Left lung (tissue), 10 donors: ENCODE data around the gene ARHGEF26. TPM values are rescaled to one million over a fixed set of nuclear protein-coding genes. Genes with fewer than 3 reads are reported as not detected.

ENCODE experiments used
- ATAC-seq: fragments of 200-7000 bp; cut with Tn5 transposase; one replicate; pipeline ENCODE4 v1.9.1; 2020; ENCODE audit warnings: moderate library complexity
- DNase-seq, 4 donors: peaks; one replicate each; pipeline ENCODE4 v3.0.0-alpha.2; 2013 to 2020
- H3K27ac ChIP-seq, 2 donors: fragments of 200-600 bp; sonication (generic) in 1 of 2; one replicate each; pipeline versions ENCODE4 v1.5.0 to v1.8.0; 2020 to 2021
- H3K27me3 ChIP-seq, 2 donors: fragments of 200-600 bp; sonication (generic) in 1 of 2; one replicate each; pipeline versions ENCODE4 v1.5.0 to v1.8.0; 2020 to 2021
- H3K36me3 ChIP-seq, 2 donors: fragments of 200-600 bp; sonication (generic) in 1 of 2; one replicate each; pipeline versions ENCODE4 v1.5.0 to v1.8.0; 2020 to 2021
- H3K4me1 ChIP-seq, 2 donors: fragments of 200-600 bp; one replicate each; pipeline ENCODE4 v1.8.0; 2021
- H3K4me3 ChIP-seq, 2 donors: fragments of 200-600 bp; sonication (generic) in 1 of 2; one replicate each; pipeline versions ENCODE4 v1.5.0 to v1.8.0; 2020 to 2021; ENCODE audit warnings: mild to moderate bottlenecking in 1 of 2
- H3K9me3 ChIP-seq, 2 donors: fragments of 200-600 bp; sonication (generic) in 1 of 2; one replicate each; pipeline versions ENCODE4 v1.5.0 to v1.8.0; 2020 to 2021
- CTCF ChIP-seq, 2 donors: fragments of 200-600 bp; sonication (generic) in 1 of 2; IDR thresholded peaks; one replicate each; pipeline versions ENCODE4 v1.5.0 to v1.8.0; 2021; ENCODE audit warnings: antibody characterized with exemption in 2 of 2
- intact Hi-C, 2 donors: fragments of 100-400 bp; cut with DNase I; formaldehyde crosslinking; loops; one replicate each; pipeline versions ENCODE4 v1.11.2 to v1.14.2; 2022
- polyA plus RNA-seq, 6 donors: library from polyadenylated mRNA; unstranded; fragments of 120-200 nt; gene quantifications; one replicate each; pipeline ENCODE4 v1.2.1, GENCODE V29; 2013; ENCODE audit not compliant: insufficient read length in 6 of 6
- total RNA-seq, 2 donors: library from RNA; stranded (reverse); fragmentation: NEBNext Ultra II Directional; extraction: Animal tissue kit (Norgen Biotek cat#: 25700); gene quantifications; one replicate each; pipeline ENCODE4 v1.2.1, GENCODE V29; 2021
- donor health status: DM: no; HTN: yes; CAD: no.
- donor health status: DM: no; HTN: no; CAD: no.

Gene ARHGEF26
- total and polyA plus RNA-seq, 8 donors: 25.2 to 58.8 (median 30.0) TPM

GRCh38 chr3:154290187-154290586, 169.0 kb downstream of the ARHGEF26 start:
- intact Hi-C loops: no loop called here
- no peaks in the 10 kb centered on the region for H3K27me3 ChIP-seq
- ATAC-seq (no peak), DNase-seq (no peak)
- peaks cover 0 to 84% of the 10 kb centered on the region in 2 donors for H3K36me3 ChIP-seq
- H3K4me1 ChIP-seq: no peaks in the 10 kb centered on the region
- H3K4me3 ChIP-seq: no peak overlapping the region
- H3K27ac ChIP-seq: no peak overlapping the region
- H3K9me3 ChIP-seq: no peaks in the 10 kb centered on the region
- TF ChIP-seq CTCF (IDR thresholded peaks at IDR 0.05): no peak

- Histone ChIP-seq H3K4me1 (no peaks in the 10 kb centered on the region), H3K27ac (no peak overlapping the region), H3K4me3 (no peak overlapping the region), H3K27me3 (no peaks in the 10 kb centered on the region), H3K9me3 (no peaks in the 10 kb centered on the region), H3K36me3 (peaks cover 0 to 97% of the 10 kb centered on the region in 2 donors)
- DNase-seq (no peak), ATAC-seq (no peak)
- no peak for TF ChIP-seq CTCF (IDR thresholded peaks at IDR 0.05)
- intact Hi-C loops: no loop called here
Observed at GRCh38 chr3:154294016-154294415, 172.8 kb downstream of the ARHGEF26 start.

GRCh38 chr3:154301561-154301960, 180.4 kb downstream of the ARHGEF26 start:
- H3K36me3 ChIP-seq: peaks cover 0 to 100% of the 10 kb centered on the region in 2 donors
- no peak overlapping the region for H3K4me3 ChIP-seq
- TF ChIP-seq CTCF (IDR thresholded peaks at IDR 0.05): no peak
- intact Hi-C loops: no loop called here
- DNase-seq (no peak), ATAC-seq (no peak)
- no peak overlapping the region for H3K27ac ChIP-seq
- H3K27me3 ChIP-seq: no peaks in the 10 kb centered on the region
- no peaks in the 10 kb centered on the region for H3K4me1 ChIP-seq
- no peaks in the 10 kb centered on the region for H3K9me3 ChIP-seq

GRCh38 chr3:154304116-154304786, 183.1 kb downstream of the ARHGEF26 start:
- intact Hi-C loops: no loop called here
- ATAC-seq (no peak), DNase-seq (no peak)
- H3K4me3 ChIP-seq: no peak overlapping the region
- no peak overlapping the region for H3K27ac ChIP-seq
- no peak for TF ChIP-seq CTCF (IDR thresholded peaks at IDR 0.05)
- no peaks in the 10 kb centered on the region for H3K9me3 ChIP-seq
- H3K36me3 ChIP-seq: peaks cover 0 to 98% of the 10 kb centered on the region in 2 donors
- no peaks in the 10 kb centered on the region for H3K4me1 ChIP-seq
- no peaks in the 10 kb centered on the region for H3K27me3 ChIP-seq

GRCh38 chr3:154304936-154305335, 183.7 kb downstream of the ARHGEF26 start:
- intact Hi-C loops: no loop called here
- H3K36me3 ChIP-seq: peaks cover 0 to 98% of the 10 kb centered on the region in 2 donors

More at GRCh38 chr3:154304936-154305335, 183.7 kb downstream of the ARHGEF26 start:
- ATAC-seq: no peak
- DNase-seq: no peak
- no peaks in the 10 kb centered on the region for H3K9me3 ChIP-seq
- H3K4me1 ChIP-seq: no peaks in the 10 kb centered on the region
- H3K4me3 ChIP-seq: no peak overlapping the region
- H3K27ac ChIP-seq: no peak overlapping the region
- no peak for TF ChIP-seq CTCF (IDR thresholded peaks at IDR 0.05)
- no peaks in the 10 kb centered on the region for H3K27me3 ChIP-seq
